Spleen (tissue), 11 donors: Measurements from ENCODE around the gene CENPP. TPM values are rescaled to one million over a fixed set of nuclear protein-coding genes. Genes with fewer than 3 reads are reported as not detected.

Experiments used
- DNase-seq: peaks from one replicate; pipeline ENCODE4 v3.0.0-alpha.2; 2020
- H3K27ac ChIP-seq, 8 donors: fragments of 200-600 bp; sonication (generic) in 7 of 8; 1 replicate in 4 of 8; 2 replicates in 4 of 8; pipeline versions ENCODE4 v1.5.0 to v1.8.0; 2016 to 2021; ENCODE audit warnings: inconsistent platforms in 4 of 8, mild to moderate bottlenecking in 4 of 8, moderate library complexity in 1 of 8
- H3K27me3 ChIP-seq, 7 donors: fragments of 200-600 bp; sonication (generic) in 6 of 7; replicated peaks in 1 of 7; 1 replicate in 4 of 7; 2 replicates in 3 of 7; pipeline versions ENCODE4 v1.5.0 to v1.8.0; 2016 to 2021; ENCODE audit warnings: inconsistent platforms in 3 of 7, mild to moderate bottlenecking in 1 of 7
- H3K36me3 ChIP-seq, 6 donors: fragments of 200-600 bp; sonication (generic) in 5 of 6; 1 replicate in 4 of 6; 2 replicates in 2 of 6; pipeline versions ENCODE4 v1.5.0 to v1.8.0; 2016 to 2021; ENCODE audit warnings: inconsistent platforms in 2 of 6
- H3K4me1 ChIP-seq, 6 donors: fragments of 200-600 bp; sonication (generic) in 5 of 6; 1 replicate in 3 of 6; 2 replicates in 3 of 6; pipeline versions ENCODE4 v1.5.0 to v1.8.0; 2016 to 2021; ENCODE audit warnings: inconsistent platforms in 3 of 6
- H3K4me3 ChIP-seq, 8 donors: fragments of 200-600 bp; sonication (generic) in 7 of 8; 1 replicate in 4 of 8; 2 replicates in 4 of 8; pipeline versions ENCODE4 v1.5.0 to v1.8.0; 2016 to 2021; ENCODE audit warnings: inconsistent platforms in 4 of 8, mild to moderate bottlenecking in 4 of 8, moderate library complexity in 2 of 8
- H3K9me3 ChIP-seq, 8 donors: fragments of 200-600 bp; sonication (generic) in 7 of 8; 1 replicate in 4 of 8; 2 replicates in 4 of 8; pipeline versions ENCODE4 v1.5.0 to v1.8.0; 2016 to 2021; ENCODE audit warnings: inconsistent platforms in 4 of 8
- POLR2A ChIP-seq, 3 donors: fragments of 450-650 bp; IDR thresholded peaks; one replicate each; pipeline ENCODE4 v1.5.1; 2017; ENCODE audit warnings: antibody characterized with exemption in 3 of 3, mild to moderate bottlenecking in 1 of 3
- POLR2AphosphoS5 ChIP-seq, 3 donors: sonication (generic); formaldehyde crosslinking; IDR thresholded peaks; one replicate each; pipeline ENCODE4 v1.5.1; 2017; ENCODE audit warnings: antibody characterized with exemption in 3 of 3
- WGBS, 5 donors: extraction: QIAGEN DNeasy Blood & Tissue Kit in 3 of 5; methylation state at CpG; one replicate each; pipeline versions ENCODE4 v1.1.5 to v1.1.7; 2013 to 2018; 5-methylcytosine and 5-hydroxymethylcytosine counted together
- intact Hi-C: fragments of 100-400 bp; cut with DNase I; formaldehyde crosslinking; loops from one replicate; pipeline ENCODE4 v1.15.0; 2023; ENCODE audit warnings: low total_unique reads
- polyA plus RNA-seq, 3 donors: library from polyadenylated mRNA; stranded (reverse); fragments of 200-250 nt; gene quantifications; one replicate each; pipeline ENCODE4 v1.2.1, GENCODE V29; 2013
- total RNA-seq, 7 donors: library from RNA; depleted of rRNA in 3 of 7; stranded (reverse); fragments of >200 nt in 3 of 7; fragmentation: NEBNext Ultra II Directional in 4 of 7; extraction: Animal tissue kit (Norgen Biotek cat#: 25700) in 4 of 7; gene quantifications; one replicate each; pipeline versions ENCODE4 v1.1.0 to v1.2.1, GENCODE V29; 2016 to 2021
- TF ChIP-seq, protein P1 (sequence below), 11 experiments: fragments of 200-600 bp in 7 of 11; fragments of 450-650 bp in 4 of 11; sonication (generic) in 4 of 11; IDR thresholded peaks in 8 of 11; conservative IDR thresholded peaks in 3 of 11; 1 replicate in 7 of 11; 2 replicates in 4 of 11; pipeline versions ENCODE4 v1.4.0 to v1.8.0; 2016 to 2021; ENCODE audit warnings: antibody characterized with exemption in 11 of 11, inconsistent platforms in 4 of 11, mild to moderate bottlenecking in 1 of 11
- donor health status: healthy with polysubstance abuse.
- donor health status: DM: no; HTN: no; CAD: no; lungs with moderate emphysema.
- donor health status: DM: no; HTN: no; CAD: no.
- donor health status: Bipolar disorder and iron deficiency.
- donor health status: healthy.
- donor health status: DM: no; HTN: no; CAD: no.
- donor health status: DM: yes; HTN: yes; CAD: no.

The CENPP gene
- total and polyA plus RNA-seq, 10 donors: 1.7 to 15.8 (median 6.2) TPM

DNA sequence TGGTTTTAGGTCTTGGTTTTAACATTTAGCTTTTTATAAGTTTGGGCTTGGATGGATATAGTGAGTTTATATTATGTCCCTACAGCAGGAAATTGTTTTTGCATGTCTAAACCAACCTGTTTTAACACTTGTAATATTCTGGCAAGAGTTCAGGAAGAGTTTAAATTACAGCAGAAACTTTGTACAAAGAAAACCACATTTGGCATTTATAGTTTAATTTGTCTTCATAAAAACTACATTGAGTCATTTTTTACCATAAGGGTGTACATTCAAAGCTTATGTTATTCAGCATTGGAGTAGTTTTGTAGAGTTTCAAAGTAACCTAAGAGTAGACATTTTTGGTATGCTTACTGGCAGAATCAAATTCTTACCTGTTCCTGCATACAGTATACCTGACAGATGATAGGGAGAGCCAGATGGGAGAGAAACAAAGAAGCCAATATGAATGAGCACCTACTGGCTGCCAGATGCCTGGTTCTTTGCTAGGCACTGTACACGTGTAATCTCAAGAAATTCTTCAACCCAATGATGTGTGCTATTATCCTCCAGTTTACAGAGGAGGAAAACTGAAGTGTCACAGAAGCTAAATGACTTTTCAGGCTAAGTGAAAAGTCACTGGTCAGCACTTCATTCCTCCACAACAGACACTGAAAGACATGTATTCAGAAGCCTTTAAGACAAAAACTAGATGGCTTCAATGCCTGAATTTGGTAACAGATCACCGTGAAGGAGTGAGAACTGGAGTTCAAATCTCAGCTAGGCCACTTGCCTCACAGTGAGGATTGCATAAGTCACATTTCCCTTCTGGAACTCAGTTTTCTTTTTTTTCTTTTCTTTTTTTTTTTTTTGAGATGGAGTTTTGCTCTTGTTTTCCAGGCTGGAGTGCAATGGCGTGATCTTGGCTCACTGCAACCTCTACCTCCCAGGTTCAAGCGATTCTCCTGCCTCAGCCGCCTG lies 235.9 kb downstream of the CENPP start:
- H3K4me3 ChIP-seq: no peak overlapping the region
- no peaks in the 10 kb centered on the region for H3K27me3 ChIP-seq
- intact Hi-C loops: no loop called here
- no peaks in the 10 kb centered on the region for H3K4me1 ChIP-seq
- no peak for DNase-seq
- H3K36me3 ChIP-seq: no peaks in the 10 kb centered on the region
- 85 to 91% (median 87%) methylated on average over 5 of the region's 5 CpGs for WGBS, 5 donors
- H3K27ac ChIP-seq: no peak overlapping the region
- peaks cover 0 to 14% (median 13%) of the 10 kb centered on the region in 8 donors for H3K9me3 ChIP-seq
- no peak for TF ChIP-seq POLR2A (IDR thresholded peaks at IDR 0.05)
- TF ChIP-seq, protein P1, sequence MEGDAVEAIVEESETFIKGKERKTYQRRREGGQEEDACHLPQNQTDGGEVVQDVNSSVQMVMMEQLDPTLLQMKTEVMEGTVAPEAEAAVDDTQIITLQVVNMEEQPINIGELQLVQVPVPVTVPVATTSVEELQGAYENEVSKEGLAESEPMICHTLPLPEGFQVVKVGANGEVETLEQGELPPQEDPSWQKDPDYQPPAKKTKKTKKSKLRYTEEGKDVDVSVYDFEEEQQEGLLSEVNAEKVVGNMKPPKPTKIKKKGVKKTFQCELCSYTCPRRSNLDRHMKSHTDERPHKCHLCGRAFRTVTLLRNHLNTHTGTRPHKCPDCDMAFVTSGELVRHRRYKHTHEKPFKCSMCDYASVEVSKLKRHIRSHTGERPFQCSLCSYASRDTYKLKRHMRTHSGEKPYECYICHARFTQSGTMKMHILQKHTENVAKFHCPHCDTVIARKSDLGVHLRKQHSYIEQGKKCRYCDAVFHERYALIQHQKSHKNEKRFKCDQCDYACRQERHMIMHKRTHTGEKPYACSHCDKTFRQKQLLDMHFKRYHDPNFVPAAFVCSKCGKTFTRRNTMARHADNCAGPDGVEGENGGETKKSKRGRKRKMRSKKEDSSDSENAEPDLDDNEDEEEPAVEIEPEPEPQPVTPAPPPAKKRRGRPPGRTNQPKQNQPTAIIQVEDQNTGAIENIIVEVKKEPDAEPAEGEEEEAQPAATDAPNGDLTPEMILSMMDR (IDR thresholded peaks at IDR 0.05 in 8 of 11, conservative IDR thresholded peaks at IDR 0.05 in 3 of 11): no peak

DNA sequence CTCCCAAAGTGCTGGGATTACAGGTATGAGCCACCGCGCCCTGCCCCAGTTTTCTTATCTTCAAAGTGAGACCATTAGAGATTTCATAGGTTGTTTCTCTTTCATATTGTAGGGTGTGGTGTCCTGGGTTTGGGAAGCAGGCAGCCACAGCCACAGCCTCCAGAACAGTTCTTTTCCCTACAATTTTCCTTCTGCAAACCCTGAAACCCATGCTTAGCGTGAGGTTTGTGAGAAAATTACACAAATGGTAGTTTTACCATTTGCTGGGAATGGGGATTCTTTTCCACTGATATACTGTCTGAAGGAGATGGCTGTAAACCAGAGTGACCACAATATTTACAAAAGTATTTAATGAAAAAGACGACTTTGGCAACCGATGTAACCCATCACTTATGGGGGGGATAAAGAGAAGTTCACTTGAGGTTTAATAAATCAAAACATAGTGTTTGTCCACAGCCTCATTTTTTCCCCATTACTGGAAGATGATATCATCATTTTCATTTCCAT lies 236.8 kb downstream of the CENPP start:
- no peak overlapping the region for H3K4me3 ChIP-seq

DNA sequence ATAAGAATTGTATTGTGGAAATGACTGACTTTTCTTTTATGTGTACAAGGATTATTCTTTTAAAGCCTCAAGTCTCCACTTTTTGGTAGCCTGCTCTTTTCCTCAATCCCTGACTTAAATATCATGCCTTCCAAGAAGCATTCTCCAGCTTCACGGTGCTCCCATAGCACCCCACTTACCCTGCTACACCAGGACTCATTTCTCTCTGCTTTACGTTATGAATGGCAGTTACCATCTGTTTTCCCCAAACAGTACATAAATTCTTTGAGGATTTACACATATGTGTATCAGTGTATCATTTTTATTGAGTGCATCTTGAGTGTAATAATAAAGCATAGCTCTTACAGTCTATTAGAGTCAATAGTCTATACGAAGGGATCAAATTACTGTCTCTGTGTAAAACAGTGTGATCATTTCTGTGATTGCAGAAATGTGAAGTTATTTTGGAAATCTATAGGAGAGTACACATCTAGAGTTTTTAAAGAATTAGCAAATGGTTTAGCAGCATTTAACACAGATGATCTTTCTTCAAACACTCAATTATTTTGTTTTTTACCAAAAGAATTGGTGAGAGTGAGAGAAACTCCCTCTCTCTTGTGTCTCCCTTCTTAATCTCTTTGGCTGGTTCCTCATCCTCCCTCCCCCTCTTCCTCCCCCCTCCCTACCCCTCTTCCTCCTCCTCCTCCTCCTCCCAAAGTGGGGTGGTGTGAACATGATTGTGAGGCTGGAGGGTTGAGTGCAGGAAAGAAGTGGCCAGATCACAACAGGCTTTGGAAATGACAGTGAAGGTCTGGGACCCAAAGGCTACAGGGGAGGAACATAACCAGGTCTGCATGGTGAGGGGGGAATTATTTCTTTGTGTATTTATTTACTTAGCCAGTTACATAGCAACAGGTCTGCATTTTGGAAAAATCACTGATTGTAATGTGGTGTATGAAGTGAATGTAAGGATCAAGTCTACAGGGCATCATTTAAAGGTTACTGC lies 237.7 kb downstream of the CENPP start:
- Histone ChIP-seq H3K4me3 (no peak overlapping the region), H3K27ac (no peak overlapping the region), H3K36me3 (no peaks in the 10 kb centered on the region), H3K9me3 (peaks cover 2 to 30% (median 26%) of the 10 kb centered on the region in 8 donors), H3K27me3 (no peaks in the 10 kb centered on the region), H3K4me1 (no peaks in the 10 kb centered on the region)
- DNase-seq: no peak
- intact Hi-C loops: no loop called here
- TF ChIP-seq, protein P1 (IDR thresholded peaks at IDR 0.05 in 8 of 11, conservative IDR thresholded peaks at IDR 0.05 in 3 of 11): no peak
- TF ChIP-seq POLR2A (IDR thresholded peaks at IDR 0.05): no peak
- WGBS, 5 donors: 84 to 95% (median 89%) methylated on average over 3 of the region's 3 CpGs

More for the DNA sequence above, 236.8 kb downstream of the CENPP start:
- no peak overlapping the region for H3K27ac ChIP-seq
- no peaks in the 10 kb centered on the region for H3K36me3 ChIP-seq
- H3K4me1 ChIP-seq: no peaks in the 10 kb centered on the region
- TF ChIP-seq POLR2A (IDR thresholded peaks at IDR 0.05) (no peak), POLR2AphosphoS5 (IDR thresholded peaks at IDR 0.05) (no peak)
- TF ChIP-seq, protein P1 (IDR thresholded peaks at IDR 0.05 in 8 of 11, conservative IDR thresholded peaks at IDR 0.05 in 3 of 11): no peak
- DNase-seq: no peak
- WGBS, 5 donors: 89 to 95% (median 91%) methylated on average over 5 of the region's 5 CpGs
- H3K27me3 ChIP-seq: no peaks in the 10 kb centered on the region
- intact Hi-C loops: no loop called here
- H3K9me3 ChIP-seq: peaks cover 2 to 23% (median 17%) of the 10 kb centered on the region in 8 donors
